Activated CD4-positive, alpha-beta memory T cell treated with anti-CD3 and anti-CD28 coated beads for 36 hours (primary cell): ENCODE results near the gene POLN. TPM values are rescaled to one million over a fixed set of nuclear protein-coding genes. Genes with fewer than 3 reads are reported as not detected.

Experiments
- CTCF ChIA-PET: fragments of 350-600 bp; sonication (Branson Sonifier 250); formaldehyde crosslinking; loops from one replicate; lab custom pipeline; 2021; ENCODE audit warnings: antibody characterized with exemption, inconsistent platforms; lab: Charles Lee
- POLR2A ChIA-PET: fragments of 350-600 bp; sonication (Branson Sonifier 250); formaldehyde crosslinking; loops from one replicate; lab custom pipeline; 2021; ENCODE audit warnings: antibody characterized with exemption; lab: Charles Lee
- DNase-seq: peaks from one replicate; pipeline ENCODE4 v3.0.0-alpha.2; 2020
- H3K27ac Mint-ChIP-seq: one replicate; pipeline ENCODE4 v1.8.0; 2021; ENCODE audit warnings: mixed read lengths
- H3K27me3 Mint-ChIP-seq: one replicate; pipeline ENCODE4 v1.8.0; 2021; ENCODE audit warnings: mixed read lengths
- H3K36me3 Mint-ChIP-seq: one replicate; pipeline ENCODE4 v1.8.0; 2021; ENCODE audit warnings: mixed read lengths
- H3K4me1 Mint-ChIP-seq: one replicate; pipeline ENCODE4 v1.8.0; 2021; ENCODE audit warnings: low read depth, mixed read lengths
- H3K4me3 Mint-ChIP-seq: one replicate; pipeline ENCODE4 v1.8.0; 2021; ENCODE audit warnings: mild to moderate bottlenecking, mixed read lengths
- H3K9me3 Mint-ChIP-seq: one replicate; pipeline ENCODE4 v1.8.0; 2021; ENCODE audit warnings: mixed read lengths
- intact Hi-C: fragments of 100-400 bp; cut with micrococcal nuclease; formaldehyde crosslinking; loops from one replicate; pipeline ENCODE4 v1.15.1; 2023
- total RNA-seq, 2 experiments: library from RNA; stranded (reverse); gene quantifications; one replicate each; pipeline ENCODE4 v1.2.3, GENCODE V29; 2021

The POLN gene
- total RNA-seq, 2 experiments from 2014 or later: 2.7 to 4.0 TPM

GRCh38 chr4:2062168-2062807 is 179.6 kb downstream of the POLN start:
- Mint-ChIP-seq H3K4me1 (peaks cover 2% of the 10 kb centered on the region), H3K9me3 (no peaks in the 10 kb centered on the region), H3K27me3 (peaks cover 14% of the 10 kb centered on the region), H3K36me3 (no peaks in the 10 kb centered on the region), H3K4me3 (no peak overlapping the region), H3K27ac (no peak overlapping the region)
- CTCF ChIA-PET: no interaction called here
- no peak for DNase-seq
- intact Hi-C loops: no loop called here
- POLR2A ChIA-PET: no interaction called here

GRCh38 chr4:2061186-2062131 is 180.5 kb downstream of the POLN start:
- Mint-ChIP-seq H3K9me3 (no peaks in the 10 kb centered on the region), H3K27me3 (peaks cover 20% of the 10 kb centered on the region), H3K4me3 (no peak overlapping the region), H3K27ac (no peak overlapping the region), H3K4me1 (peaks cover 2% of the 10 kb centered on the region), H3K36me3 (no peaks in the 10 kb centered on the region)
- no peak for DNase-seq
- CTCF ChIA-PET: no interaction called here
- intact Hi-C loops: no loop called here
- POLR2A ChIA-PET: no interaction called here

GRCh38 chr4:2060611-2061185 is 181.2 kb downstream of the POLN start:
- intact Hi-C loops: no loop called here
- ChIA-PET CTCF (no interaction called here), POLR2A (no interaction called here)
- H3K27ac Mint-ChIP-seq: no peak overlapping the region
- H3K4me3 Mint-ChIP-seq: no peak overlapping the region
- H3K4me1 Mint-ChIP-seq: peaks cover 2% of the 10 kb centered on the region
- H3K9me3 Mint-ChIP-seq: no peaks in the 10 kb centered on the region
- no peak for DNase-seq
- no peaks in the 10 kb centered on the region for H3K36me3 Mint-ChIP-seq
- H3K27me3 Mint-ChIP-seq: peaks cover 23% of the 10 kb centered on the region

- POLR2A ChIA-PET: no interaction called here
- CTCF ChIA-PET: no interaction called here
- H3K36me3 Mint-ChIP-seq: no peaks in the 10 kb centered on the region
- no peaks in the 10 kb centered on the region for H3K9me3 Mint-ChIP-seq
- H3K4me3 Mint-ChIP-seq: no peak overlapping the region
- DNase-seq: no peak
- H3K27me3 Mint-ChIP-seq: peaks cover 28% of the 10 kb centered on the region
- H3K4me1 Mint-ChIP-seq: peaks cover 2% of the 10 kb centered on the region
- no peak overlapping the region for H3K27ac Mint-ChIP-seq
- intact Hi-C loops: no loop called here
These were observed 182.0 kb downstream of the POLN start for GRCh38 chr4:2059726-2060602.

GRCh38 chr4:2059046-2059725 is 182.7 kb downstream of the POLN start, which contains the start of gene NAT8L:
Gene NAT8L (plus strand): TSS chr4:2059327. CDS start chr4:2059512, 185 bp downstream.
- intact Hi-C loops: no loop called here
- Mint-ChIP-seq H3K4me1 (peaks cover 2% of the 10 kb centered on the region), H3K36me3 (no peaks in the 10 kb centered on the region)

GRCh38 chr4:2058264-2059045 is 183.5 kb downstream of the POLN start:
- no peaks in the 10 kb centered on the region for H3K9me3 Mint-ChIP-seq
- peaks cover 2% of the 10 kb centered on the region for H3K4me1 Mint-ChIP-seq
- CTCF ChIA-PET: no interaction called here
- peaks cover 31% of the 10 kb centered on the region for H3K27me3 Mint-ChIP-seq
- H3K27ac Mint-ChIP-seq: no peak overlapping the region
- no peak for DNase-seq
- no peak overlapping the region for H3K4me3 Mint-ChIP-seq
- H3K36me3 Mint-ChIP-seq: no peaks in the 10 kb centered on the region
- POLR2A ChIA-PET: no interaction called here
- intact Hi-C loops: no loop called here

More at GRCh38 chr4:2059046-2059725, 182.7 kb downstream of the POLN start, which contains the start of gene NAT8L:
- Mint-ChIP-seq H3K4me3 (no peak within 1 kb of the TSS), H3K27me3 (peaks cover 28% of the 10 kb centered on the region), H3K27ac (no peak within 1 kb of the TSS), H3K9me3 (no peaks in the 10 kb centered on the region)
- DNase-seq: peak; percentile 21
- POLR2A ChIA-PET: no interaction called here
- CTCF ChIA-PET: no interaction called here

GRCh38 chr4:2057382-2058065 is 184.4 kb downstream of the POLN start:
- no peaks in the 10 kb centered on the region for H3K9me3 Mint-ChIP-seq
- ChIA-PET POLR2A (no interaction called here), CTCF (no interaction called here)
- no peak for DNase-seq
- no peaks in the 10 kb centered on the region for H3K36me3 Mint-ChIP-seq
- H3K27ac Mint-ChIP-seq: no peak overlapping the region
- peaks cover 33% of the 10 kb centered on the region for H3K27me3 Mint-ChIP-seq
- peaks cover 2% of the 10 kb centered on the region for H3K4me1 Mint-ChIP-seq
- H3K4me3 Mint-ChIP-seq: peak overlapping the region; percentile 33
- intact Hi-C loops: no loop called here

GRCh38 chr4:2054217-2054616 is 187.7 kb downstream of the POLN start:
- ChIA-PET POLR2A (no interaction called here), CTCF (no interaction called here)
- Mint-ChIP-seq H3K27me3 (peaks cover 33% of the 10 kb centered on the region), H3K27ac (no peak overlapping the region), H3K4me3 (no peak overlapping the region), H3K9me3 (no peaks in the 10 kb centered on the region), H3K4me1 (peaks cover 2% of the 10 kb centered on the region), H3K36me3 (no peaks in the 10 kb centered on the region)
- intact Hi-C loops: no loop called here
- no peak for DNase-seq

- Mint-ChIP-seq H3K4me3 (no peak overlapping the region), H3K4me1 (no peaks in the 10 kb centered on the region), H3K27me3 (peaks cover 21% of the 10 kb centered on the region), H3K27ac (no peak overlapping the region), H3K36me3 (no peaks in the 10 kb centered on the region), H3K9me3 (no peaks in the 10 kb centered on the region)
- ChIA-PET POLR2A (interaction anchor here (0.7 kb wide), 1 partner anchor 572 kb away, joined by 3 read pairs; no protein-coding TSS in a partner anchor), CTCF (no interaction called here)
- intact Hi-C loops: no loop called here
- no peak for DNase-seq
These were observed 190.8 kb downstream of the POLN start for GRCh38 chr4:2051086-2051485.

GRCh38 chr4:2049811-2050210 is 192.1 kb downstream of the POLN start:
- no peak for DNase-seq
- H3K9me3 Mint-ChIP-seq: no peaks in the 10 kb centered on the region
- peaks cover 21% of the 10 kb centered on the region for H3K27me3 Mint-ChIP-seq
- no peaks in the 10 kb centered on the region for H3K36me3 Mint-ChIP-seq
- no peaks in the 10 kb centered on the region for H3K4me1 Mint-ChIP-seq
- ChIA-PET POLR2A (no interaction called here), CTCF (interaction anchor here (0.9 kb wide), 1 partner anchor 301 kb away, joined by 4 read pairs; no protein-coding TSS in a partner anchor)
- H3K4me3 Mint-ChIP-seq: no peak overlapping the region
- intact Hi-C loops: no loop called here
- no peak overlapping the region for H3K27ac Mint-ChIP-seq
